Activated naive CD4-positive, alpha-beta T cell treated with anti-CD3 and anti-CD28 coated beads, Interleukin-2, amount 50 U/mL, for 24 hours (primary cell): ENCODE measurements around the gene LGALS13.

ENCODE experiments used
- H3K27ac Mint-ChIP-seq: one replicate; pipeline ENCODE4 v1.8.0; 2021; ENCODE audit warnings: mild to moderate bottlenecking, mixed read lengths
- H3K27me3 Mint-ChIP-seq: one replicate; pipeline ENCODE4 v1.8.0; 2021; ENCODE audit warnings: mixed read lengths
- H3K36me3 Mint-ChIP-seq: one replicate; pipeline ENCODE4 v1.8.0; 2021; ENCODE audit warnings: mixed read lengths
- H3K4me1 Mint-ChIP-seq: one replicate; pipeline ENCODE4 v1.8.0; 2021; ENCODE audit warnings: mixed read lengths
- H3K4me3 Mint-ChIP-seq: one replicate; pipeline ENCODE4 v1.8.0; 2021; ENCODE audit warnings: mild to moderate bottlenecking, mixed read lengths
- H3K9me3 Mint-ChIP-seq: one replicate; pipeline ENCODE4 v1.8.0; 2021; ENCODE audit warnings: mixed read lengths

LGALS13 gene

DNA sequence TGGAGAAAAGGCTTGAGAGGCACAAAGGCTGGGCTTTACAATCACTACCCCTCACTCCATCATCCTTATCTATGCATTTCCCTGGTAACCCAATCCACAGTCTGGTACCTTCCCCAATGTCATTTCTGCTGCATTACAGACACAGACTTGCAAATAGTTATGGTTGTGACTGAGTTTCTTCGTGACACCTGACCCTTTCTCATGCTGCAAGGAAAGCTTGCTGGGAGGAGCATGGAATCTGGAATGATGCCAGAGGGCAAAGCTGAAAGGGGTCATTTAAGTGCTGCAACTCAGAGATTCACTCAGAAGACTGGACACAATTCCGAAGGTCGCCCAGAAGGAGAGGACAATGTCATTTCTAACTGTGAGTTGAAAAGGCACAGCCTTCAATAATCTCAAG lies 53.3 kb downstream of the LGALS13 start, which contains the start of gene LGALS16:
Gene LGALS16, plus strand, starts transcription at position 301 of the 400 bp plus-strand sequence. Its CDS starts 49 bp downstream, at position 350.
- no peaks in the 10 kb centered on the region for H3K4me1 Mint-ChIP-seq
- H3K9me3 Mint-ChIP-seq, result no peaks in the 10 kb centered on the region
- no peak within 1 kb of the TSS for H3K4me3 Mint-ChIP-seq
- no peaks in the 10 kb centered on the region for H3K36me3 Mint-ChIP-seq
- no peak within 1 kb of the TSS for H3K27ac Mint-ChIP-seq
- peaks cover 3% of the 10 kb centered on the region for H3K27me3 Mint-ChIP-seq
